Gastrocnemius medialis (tissue), 4 donors: ENCODE measurements around the gene IFNE. TPM values are rescaled to one million over a fixed set of nuclear protein-coding genes. Genes with fewer than 3 reads are reported as not detected.

Experiments
- ATAC-seq, 2 donors: fragments of 150-250 bp; one replicate each; pipeline ENCODE4 v1.9.1; 2016
- DNase-seq, 2 donors: peaks; one replicate each; pipeline ENCODE4 v3.0.0-alpha.2; 2019
- H3K27ac ChIP-seq, 4 donors: fragments of 200-600 bp; sonication (generic); 1 replicate in 1 of 4; 2 replicates in 3 of 4; pipeline ENCODE4 v1.5.1; 2016 to 2018; ENCODE audit warnings: mild to moderate bottlenecking in 2 of 4, moderate library complexity in 1 of 4
- H3K27me3 ChIP-seq, 3 donors: fragments of 200-600 bp; sonication (generic) in 2 of 3; 1 replicate in 1 of 3; 2 replicates in 2 of 3; pipeline versions ENCODE4 v1.5.1 to v1.6.0; 2016 to 2019; ENCODE audit warnings: mild to moderate bottlenecking in 1 of 3, moderate library complexity in 1 of 3
- H3K36me3 ChIP-seq, 2 donors: fragments of 200-600 bp; sonication (generic) in 1 of 2; one replicate each; pipeline ENCODE4 v1.5.1; 2017 to 2018
- H3K4me1 ChIP-seq, 2 donors: fragments of 200-600 bp; sonication (generic) in 1 of 2; one replicate each; pipeline ENCODE4 v1.5.1; 2016 to 2017; ENCODE audit warnings: mild to moderate bottlenecking in 2 of 2
- H3K4me3 ChIP-seq, 4 donors: fragments of 200-600 bp; sonication (generic) in 3 of 4; 1 replicate in 1 of 4; 2 replicates in 3 of 4; pipeline ENCODE4 v1.5.1; 2016 to 2019; ENCODE audit warnings: mild to moderate bottlenecking in 2 of 4
- H3K9me3 ChIP-seq, 3 donors: fragments of 200-600 bp; sonication (generic) in 2 of 3; 1 replicate in 1 of 3; 2 replicates in 2 of 3; pipeline ENCODE4 v1.5.1; 2016 to 2019
- POLR2A ChIP-seq, 2 donors: fragments of 450-650 bp; IDR thresholded peaks; one replicate each; pipeline ENCODE4 v1.6.1; 2017; ENCODE audit warnings: antibody characterized with exemption in 2 of 2, mild to moderate bottlenecking in 2 of 2, moderate library complexity in 2 of 2
- in situ Hi-C, 4 donors: fragments of 200-750 bp; cut with MboI; loops; one replicate each; pipeline versions ENCODE4 v1.15.0 to v1.8.0; 2017; ENCODE audit warnings: low sequenced_read_pairs in 4 of 4
- intact Hi-C: fragments of 100-400 bp; cut with DNase I; formaldehyde crosslinking; loops from one replicate; pipeline ENCODE4 v1.15.1; 2023; ENCODE audit warnings: low total_unique reads
- microRNA counts, 2 donors: library from miRNA; unstranded; fragments of <30 nt; microRNA quantifications; one replicate each; lab custom pipeline; 2016
- microRNA-seq, 2 donors: library from miRNA; unstranded; fragments of <30 nt; microRNA quantifications; one replicate each; pipeline ENCODE4, GENCODE V29; 2016; ENCODE audit warnings: borderline replicate concordance in 2 of 2
- total RNA-seq, 4 donors: library from RNA; depleted of rRNA; stranded (reverse); fragments of >200 nt; gene quantifications; one replicate each; pipeline versions ENCODE4 v1.1.0 to v1.2.3, GENCODE V29; 2016
- TF ChIP-seq, protein P1 (sequence below), 5 experiments: fragments of 450-650 bp in 3 of 5; fragments of 200-600 bp in 2 of 5; sonication (generic) in 2 of 5; IDR thresholded peaks in 4 of 5; conservative IDR thresholded peaks in 1 of 5; 1 replicate in 4 of 5; 2 replicates in 1 of 5; pipeline ENCODE4 v1.5.1; 2016 to 2019; ENCODE audit warnings: antibody characterized with exemption in 5 of 5, mild to moderate bottlenecking in 3 of 5, moderate library complexity in 3 of 5

The IFNE gene
- total RNA-seq, 4 donors from 2014 or later = not detected

DNA sequence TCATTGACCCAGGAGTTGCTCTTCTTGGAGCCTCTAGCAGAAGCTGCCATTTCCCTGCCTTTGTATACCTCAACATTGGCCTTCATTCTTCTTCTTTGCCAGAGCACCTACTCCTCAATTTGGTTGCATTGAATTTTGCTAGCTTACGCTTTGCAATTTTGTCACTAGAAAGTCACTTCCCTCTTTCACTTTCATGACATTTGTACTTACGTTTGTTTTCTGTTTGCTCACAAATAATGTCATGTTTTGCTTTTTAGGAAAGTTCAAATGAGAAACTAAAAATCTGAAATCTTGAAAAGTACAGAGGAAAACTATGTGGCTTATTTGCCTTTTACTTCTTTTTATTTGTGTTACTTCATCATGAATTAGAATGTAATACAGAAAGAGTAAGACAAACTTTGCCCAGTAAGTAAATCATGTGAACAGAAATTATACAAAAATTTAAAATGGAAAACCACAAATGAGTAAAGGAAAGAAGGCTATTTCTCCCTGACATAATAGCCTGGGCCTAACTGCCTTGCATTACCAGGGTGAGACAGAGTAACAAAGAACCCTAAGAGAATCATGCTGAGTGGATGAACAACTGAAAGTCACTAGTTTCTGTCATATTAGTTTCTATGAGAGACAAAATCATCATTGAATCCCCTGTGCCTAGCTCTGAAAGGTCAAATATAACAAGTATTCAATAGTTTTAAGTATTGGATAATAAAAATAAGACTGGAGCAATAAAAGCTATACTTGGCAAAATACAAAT lies 49.3 kb downstream of the IFNE start:
- ATAC-seq (no peak), DNase-seq (no peak)
- Histone ChIP-seq H3K4me1 (no peaks in the 10 kb centered on the region), H3K27me3 (peaks cover 0 to 2% (median 0%) of the 10 kb centered on the region in 3 donors), H3K4me3 (no peak overlapping the region), H3K27ac (no peak overlapping the region), H3K36me3 (no peaks in the 10 kb centered on the region), H3K9me3 (no peaks in the 10 kb centered on the region)
- intact Hi-C loops = no loop called here
- in situ Hi-C loops = no loop called here
- no peak for TF ChIP-seq POLR2A (IDR thresholded peaks at IDR 0.05)
- TF ChIP-seq, protein P1, sequence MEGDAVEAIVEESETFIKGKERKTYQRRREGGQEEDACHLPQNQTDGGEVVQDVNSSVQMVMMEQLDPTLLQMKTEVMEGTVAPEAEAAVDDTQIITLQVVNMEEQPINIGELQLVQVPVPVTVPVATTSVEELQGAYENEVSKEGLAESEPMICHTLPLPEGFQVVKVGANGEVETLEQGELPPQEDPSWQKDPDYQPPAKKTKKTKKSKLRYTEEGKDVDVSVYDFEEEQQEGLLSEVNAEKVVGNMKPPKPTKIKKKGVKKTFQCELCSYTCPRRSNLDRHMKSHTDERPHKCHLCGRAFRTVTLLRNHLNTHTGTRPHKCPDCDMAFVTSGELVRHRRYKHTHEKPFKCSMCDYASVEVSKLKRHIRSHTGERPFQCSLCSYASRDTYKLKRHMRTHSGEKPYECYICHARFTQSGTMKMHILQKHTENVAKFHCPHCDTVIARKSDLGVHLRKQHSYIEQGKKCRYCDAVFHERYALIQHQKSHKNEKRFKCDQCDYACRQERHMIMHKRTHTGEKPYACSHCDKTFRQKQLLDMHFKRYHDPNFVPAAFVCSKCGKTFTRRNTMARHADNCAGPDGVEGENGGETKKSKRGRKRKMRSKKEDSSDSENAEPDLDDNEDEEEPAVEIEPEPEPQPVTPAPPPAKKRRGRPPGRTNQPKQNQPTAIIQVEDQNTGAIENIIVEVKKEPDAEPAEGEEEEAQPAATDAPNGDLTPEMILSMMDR (IDR thresholded peaks at IDR 0.05 in 4 of 5, conservative IDR thresholded peaks at IDR 0.05 in 1 of 5) = no peak

MicroRNA genes within 50 kb of the gene (microRNA counts, 767-probe panel; counts per million panel counts)
- 356 to 448 counts per million in 2 donors for microRNA hsa-miR-31-5p (lab: Ali Mortazavi, UCI)

Small RNAs within 50 kb of the gene (microRNA-seq; reads per million reads assigned to microRNA genes)
- 3.5 to 7.7 reads per million in 2 donors for gene MIR31

Other genes starting within 250 kb of the IFNE start
- gene IFNA14, start 242.3 kb downstream of the IFNE start, total RNA-seq = not detected
- gene IFNA5, start 177.0 kb downstream of the IFNE start, total RNA-seq = not detected
- gene KLHL9, start 146.9 kb downstream of the IFNE start, total RNA-seq = 1 to 10 TPM; 5.2 to 8.2 (median 6.5) TPM
- not detected for gene IFNA6, start 131.4 kb downstream of the IFNE start, total RNA-seq
- gene IFNA13, start 114.3 kb downstream of the IFNE start, total RNA-seq = not detected
- not detected for gene IFNA2, start 96.9 kb downstream of the IFNE start, total RNA-seq
- not detected for gene IFNA8, start 73.2 kb downstream of the IFNE start, total RNA-seq
- not detected for gene IFNA1, start 41.9 kb downstream of the IFNE start, total RNA-seq